Measurements from ENCODE around the gene RELL1. TPM values are rescaled to one million over a fixed set of nuclear protein-coding genes. Genes with fewer than 3 reads are reported as not detected.

Gene RELL1
- polyA plus RNA-seq, 1 donor from 2014 or later: 0.47 TPM

- H3F3A ChIP-seq (ENCODE audit: insufficient read depth, low read length, poor library complexity, severe bottlenecking): no peaks in the 10 kb centered on the region
- no peaks in the 10 kb centered on the region for H3K9me3 ChIP-seq (ENCODE audit: low read length)
- TF ChIP-seq POLR2AphosphoS5 (IDR thresholded peaks at IDR 0.05): no peak
- no peak for TF ChIP-seq EP300 (conservative IDR thresholded peaks at IDR 0.05; ENCODE audit: poor library complexity, severe bottlenecking)
- TF ChIP-seq EZH2 (IDR thresholded peaks at IDR 0.05; ENCODE audit: borderline replicate concordance, insufficient read depth, low read length, poor library complexity, severe bottlenecking): no peak
- TF ChIP-seq, protein P1, sequence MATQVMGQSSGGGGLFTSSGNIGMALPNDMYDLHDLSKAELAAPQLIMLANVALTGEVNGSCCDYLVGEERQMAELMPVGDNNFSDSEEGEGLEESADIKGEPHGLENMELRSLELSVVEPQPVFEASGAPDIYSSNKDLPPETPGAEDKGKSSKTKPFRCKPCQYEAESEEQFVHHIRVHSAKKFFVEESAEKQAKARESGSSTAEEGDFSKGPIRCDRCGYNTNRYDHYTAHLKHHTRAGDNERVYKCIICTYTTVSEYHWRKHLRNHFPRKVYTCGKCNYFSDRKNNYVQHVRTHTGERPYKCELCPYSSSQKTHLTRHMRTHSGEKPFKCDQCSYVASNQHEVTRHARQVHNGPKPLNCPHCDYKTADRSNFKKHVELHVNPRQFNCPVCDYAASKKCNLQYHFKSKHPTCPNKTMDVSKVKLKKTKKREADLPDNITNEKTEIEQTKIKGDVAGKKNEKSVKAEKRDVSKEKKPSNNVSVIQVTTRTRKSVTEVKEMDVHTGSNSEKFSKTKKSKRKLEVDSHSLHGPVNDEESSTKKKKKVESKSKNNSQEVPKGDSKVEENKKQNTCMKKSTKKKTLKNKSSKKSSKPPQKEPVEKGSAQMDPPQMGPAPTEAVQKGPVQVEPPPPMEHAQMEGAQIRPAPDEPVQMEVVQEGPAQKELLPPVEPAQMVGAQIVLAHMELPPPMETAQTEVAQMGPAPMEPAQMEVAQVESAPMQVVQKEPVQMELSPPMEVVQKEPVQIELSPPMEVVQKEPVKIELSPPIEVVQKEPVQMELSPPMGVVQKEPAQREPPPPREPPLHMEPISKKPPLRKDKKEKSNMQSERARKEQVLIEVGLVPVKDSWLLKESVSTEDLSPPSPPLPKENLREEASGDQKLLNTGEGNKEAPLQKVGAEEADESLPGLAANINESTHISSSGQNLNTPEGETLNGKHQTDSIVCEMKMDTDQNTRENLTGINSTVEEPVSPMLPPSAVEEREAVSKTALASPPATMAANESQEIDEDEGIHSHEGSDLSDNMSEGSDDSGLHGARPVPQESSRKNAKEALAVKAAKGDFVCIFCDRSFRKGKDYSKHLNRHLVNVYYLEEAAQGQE (IDR thresholded peaks at IDR 0.05; ENCODE audit: borderline replicate concordance): no peak
- no peak for TF ChIP-seq SMC3 (conservative IDR thresholded peaks at IDR 0.05; ENCODE audit: poor library complexity)
- no peaks in the 10 kb centered on the region for H4K20me1 ChIP-seq (ENCODE audit: insufficient read depth)
- no peak overlapping the region for H3K4me2 ChIP-seq (ENCODE audit: low read length)
- H2AFZ ChIP-seq (ENCODE audit: low read depth, low read length): no peak overlapping the region
- H3K9ac ChIP-seq (ENCODE audit: low read length): no peak overlapping the region
- no peak overlapping the region for H3K4me3 ChIP-seq (ENCODE audit: low read length)
- no peaks in the 10 kb centered on the region for H3K9me2 ChIP-seq (ENCODE audit: insufficient read depth, low read length)
- H3K36me3 ChIP-seq (ENCODE audit: insufficient read depth, low read length): no peaks in the 10 kb centered on the region
- no peaks in the 10 kb centered on the region for H3K27me3 ChIP-seq (ENCODE audit: insufficient read depth, low read depth, low read length)
- H3K27ac ChIP-seq (ENCODE audit: low read length): no peak overlapping the region
- no peaks in the 10 kb centered on the region for H3K79me2 ChIP-seq (replicated peaks; ENCODE audit: insufficient read depth, low read length)
Measured at GRCh38 chr4:37639551-37640285, 46.5 kb downstream of the RELL1 start.

DNA sequence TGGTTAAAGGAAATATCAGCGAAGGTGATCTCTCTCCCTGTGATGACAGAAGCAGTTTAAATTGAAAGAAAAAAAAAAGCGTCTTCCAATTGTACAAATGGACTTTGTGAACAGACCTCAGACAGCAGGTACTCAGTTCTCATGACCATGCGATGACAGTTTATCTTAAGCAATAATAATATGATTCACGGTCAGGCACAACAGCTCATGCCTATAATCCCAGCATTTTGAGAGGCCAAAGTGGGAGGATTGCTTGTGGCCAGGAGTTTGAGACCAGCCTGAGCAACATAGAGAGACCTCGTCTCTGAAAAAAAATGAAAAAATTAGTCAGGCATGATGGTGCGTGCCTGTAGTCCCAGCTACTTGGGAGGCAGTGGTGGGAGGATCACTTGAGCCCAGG lies 51.0 kb downstream of the RELL1 start:
- Histone ChIP-seq H3K9me3 (ENCODE audit: low read length) (no peaks in the 10 kb centered on the region), H3K9me2 (ENCODE audit: insufficient read depth, low read length) (no peaks in the 10 kb centered on the region), H3K27ac (ENCODE audit: low read length) (no peak overlapping the region), H3K36me3 (ENCODE audit: insufficient read depth, low read length) (no peaks in the 10 kb centered on the region), H3K4me2 (ENCODE audit: low read length) (no peak overlapping the region), H3F3A (ENCODE audit: insufficient read depth, low read length, poor library complexity, severe bottlenecking) (no peaks in the 10 kb centered on the region), H2AFZ (ENCODE audit: low read depth, low read length) (no peak overlapping the region), H3K4me3 (ENCODE audit: low read length) (no peak overlapping the region), H3K9ac (ENCODE audit: low read length) (no peak overlapping the region), H3K79me2 (replicated peaks; ENCODE audit: insufficient read depth, low read length) (no peaks in the 10 kb centered on the region), H3K27me3 (ENCODE audit: insufficient read depth, low read depth, low read length) (no peaks in the 10 kb centered on the region), H4K20me1 (ENCODE audit: insufficient read depth) (no peaks in the 10 kb centered on the region)
- TF ChIP-seq TAF1 (IDR thresholded peaks at IDR 0.05; ENCODE audit: low read depth) (no peak), CTCF (IDR thresholded peaks at IDR 0.05; ENCODE audit: poor library complexity, severe bottlenecking) (no peak)
- TF ChIP-seq, protein P1 (IDR thresholded peaks at IDR 0.05; ENCODE audit: borderline replicate concordance): no peak

Measured in neural cell (in vitro differentiated cells).